Gastroesophageal sphincter (tissue), 4 donors: ENCODE measurements around the gene AK1. TPM values are rescaled to one million over a fixed set of nuclear protein-coding genes. Genes with fewer than 3 reads are reported as not detected.

Experiments used
- ATAC-seq: fragments of 150-250 bp; one replicate; pipeline ENCODE4 v1.9.1; 2016; ENCODE audit warnings: mild to moderate bottlenecking, moderate library complexity
- H3K27ac ChIP-seq, 4 donors: fragments of 200-600 bp; sonication (generic) in 3 of 4; 1 replicate in 3 of 4; 2 replicates in 1 of 4; pipeline ENCODE4 v1.5.1; 2016 to 2019
- H3K27me3 ChIP-seq: fragments of 200-600 bp; sonication (generic); one replicate; pipeline ENCODE4 v1.5.1; 2019
- H3K36me3 ChIP-seq, 2 donors: fragments of 200-600 bp; sonication (generic); one replicate each; pipeline ENCODE4 v1.5.1; 2019; ENCODE audit warnings: control low read depth in 1 of 2
- H3K4me1 ChIP-seq, 3 donors: fragments of 200-600 bp; sonication (generic); 1 replicate in 2 of 3; 2 replicates in 1 of 3; pipeline ENCODE4 v1.5.1; 2016 to 2019; ENCODE audit warnings: control low read depth in 2 of 3
- H3K4me3 ChIP-seq, 2 donors: fragments of 200-600 bp; sonication (generic); one replicate each; pipeline ENCODE4 v1.5.1; 2019; ENCODE audit warnings: mild to moderate bottlenecking in 1 of 2, moderate library complexity in 1 of 2
- H3K9me3 ChIP-seq, 3 donors: fragments of 200-600 bp; sonication (generic); one replicate each; pipeline ENCODE4 v1.5.1; 2017 to 2019; ENCODE audit warnings: control low read depth in 2 of 3
- CTCF ChIP-seq, 4 experiments: fragments of 200-600 bp in 2 of 4; fragments of 450-650 bp in 2 of 4; sonication (generic) in 1 of 4; IDR thresholded peaks; one replicate each; pipeline ENCODE4 v1.5.1; 2017 to 2019; ENCODE audit warnings: antibody characterized with exemption in 4 of 4, mild to moderate bottlenecking in 2 of 4, moderate library complexity in 2 of 4
- EP300 ChIP-seq: sonication (generic); formaldehyde crosslinking; IDR thresholded peaks from one replicate; pipeline ENCODE4 v1.6.1; 2017; ENCODE audit warnings: antibody characterized with exemption, mild to moderate bottlenecking
- POLR2A ChIP-seq, 2 donors: fragments of 450-650 bp; IDR thresholded peaks; one replicate each; pipeline ENCODE4 v1.6.1; 2017; ENCODE audit warnings: antibody characterized with exemption in 2 of 2, mild to moderate bottlenecking in 2 of 2, moderate library complexity in 1 of 2
- POLR2AphosphoS5 ChIP-seq: sonication (generic); formaldehyde crosslinking; IDR thresholded peaks from one replicate; pipeline ENCODE4 v1.6.1; 2017; ENCODE audit warnings: antibody characterized with exemption
- WGBS, 2 donors: methylation state at CpG; one replicate each; pipeline ENCODE4 v1.1.5; 2018; ENCODE audit warnings: low coverage in 1 of 2; 5-methylcytosine and 5-hydroxymethylcytosine counted together
- total RNA-seq, 4 donors: library from RNA; depleted of rRNA; stranded (reverse); fragments of >200 nt; gene quantifications; one replicate each; pipeline ENCODE4 v1.1.0, GENCODE V29; 2016

Gene AK1
- total RNA-seq, 4 donors from 2014 or later = 46.7 to 73.9 (median 49.7) TPM

GRCh38 chr9:127868278-127868902, 9.1 kb downstream of the AK1 start:
- ATAC-seq = no peak
- Histone ChIP-seq H3K27ac (peak overlapping the region in 3 of 4 donors; percentile 31 to 45 (median 40)), H3K4me1 (peaks cover 0 to 23% (median 6%) of the 10 kb centered on the region in 3 donors), H3K36me3 (peaks cover 0 to 61% of the 10 kb centered on the region in 2 donors), H3K4me3 (no peak overlapping the region), H3K9me3 (no peaks in the 10 kb centered on the region), H3K27me3 (no peaks in the 10 kb centered on the region)
- TF ChIP-seq POLR2AphosphoS5 (no peak), EP300 (no peak), POLR2A (IDR thresholded peaks at IDR 0.05) (no peak), CTCF (IDR thresholded peaks at IDR 0.05) (no peak)
- 86% methylated on average over 9 of the region's 18 CpGs; no CpG with 5 or more reads in 1 of the 2 donors for WGBS, 2 donors

DNA sequence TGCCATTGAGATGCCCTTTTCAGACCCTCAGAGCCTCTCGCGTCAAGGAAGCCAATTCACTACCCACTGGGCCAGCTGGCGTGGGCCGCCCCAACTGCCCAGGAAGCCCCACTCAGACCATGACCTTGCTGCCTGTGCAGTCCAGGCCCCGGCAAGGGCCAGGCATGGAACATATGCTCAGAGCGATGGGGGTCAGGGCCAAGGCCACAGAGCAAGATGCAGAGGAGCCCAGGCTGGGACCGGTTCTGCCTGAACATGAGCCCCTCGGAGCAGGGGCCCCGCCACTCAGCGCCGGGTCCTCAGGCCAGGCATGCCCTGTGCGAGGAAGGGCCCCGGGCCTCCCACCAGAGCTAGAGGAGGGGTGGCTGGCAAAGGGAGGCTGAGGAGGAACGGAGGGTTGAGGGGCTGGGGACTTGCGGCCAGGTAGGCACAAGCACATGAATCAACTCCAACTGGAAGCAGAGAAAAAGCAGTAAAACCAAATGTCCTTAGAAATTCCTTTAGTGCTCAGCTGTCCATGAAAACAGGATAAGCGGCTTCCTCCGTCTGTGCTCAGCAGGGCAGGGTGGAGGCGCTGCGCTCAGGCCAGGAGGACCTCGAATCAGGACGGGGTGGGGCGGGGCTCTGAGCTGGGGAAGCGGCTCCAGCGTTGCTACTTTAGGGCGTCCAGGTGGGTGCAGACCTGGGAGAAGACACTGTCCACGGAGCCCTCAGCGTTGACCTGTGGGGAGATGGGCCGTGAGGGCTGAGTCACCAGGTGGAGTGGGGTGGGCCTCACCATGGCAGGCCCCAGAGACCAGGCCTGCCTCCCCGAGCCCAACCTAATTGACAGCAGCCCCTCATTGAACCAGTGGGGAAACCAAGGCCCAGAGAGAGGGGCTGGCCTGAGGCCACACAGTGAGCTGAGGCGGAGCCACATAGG, 9.9 kb downstream of the AK1 start:
- ATAC-seq = no peak
- Histone ChIP-seq H3K36me3 (peaks cover 0 to 54% of the 10 kb centered on the region in 2 donors), H3K4me3 (no peak overlapping the region), H3K27me3 (no peaks in the 10 kb centered on the region), H3K27ac (peak overlapping the region in 3 of 4 donors; percentile 31 to 45 (median 40)), H3K4me1 (peaks cover 0 to 24% (median 3%) of the 10 kb centered on the region in 3 donors), H3K9me3 (no peaks in the 10 kb centered on the region)
- TF ChIP-seq POLR2A (IDR thresholded peaks at IDR 0.05) (no peak), EP300 (no peak), CTCF (IDR thresholded peaks at IDR 0.05) (no peak), POLR2AphosphoS5 (no peak)
- 64 to 72% methylated on average over 2 to 11 of the region's 30 CpGs for WGBS, 2 donors

DNA sequence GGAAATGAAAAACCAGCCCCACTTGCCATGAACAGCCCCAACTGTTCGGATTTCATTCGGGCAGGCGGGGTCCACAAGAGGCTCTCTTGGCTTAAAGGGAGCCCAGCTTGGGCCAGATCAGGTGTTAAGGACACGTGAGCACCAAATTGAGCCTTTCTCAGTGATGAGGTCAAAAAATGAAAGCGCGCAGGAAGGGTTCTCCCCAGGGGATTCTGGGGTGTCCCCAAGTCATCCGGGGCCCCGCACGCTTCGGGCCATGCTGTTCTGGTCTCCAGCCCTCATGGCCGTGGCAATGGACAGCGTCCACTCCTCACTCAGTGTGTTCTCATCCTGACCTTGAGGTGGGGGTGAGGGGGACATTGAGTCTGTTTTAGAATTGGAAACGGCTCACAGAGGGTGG, 10.9 kb downstream of the AK1 start:
- Histone ChIP-seq H3K36me3 (peaks cover 0 to 43% of the 10 kb centered on the region in 2 donors), H3K27me3 (no peaks in the 10 kb centered on the region), H3K9me3 (no peaks in the 10 kb centered on the region), H3K27ac (no peak overlapping the region), H3K4me3 (no peak overlapping the region), H3K4me1 (peaks cover 0 to 35% (median 8%) of the 10 kb centered on the region in 3 donors)
- no peak for ATAC-seq
- 89 to 90% methylated on average over 3 to 13 of the region's 13 CpGs for WGBS, 2 donors
- no peak for TF ChIP-seq CTCF (IDR thresholded peaks at IDR 0.05)
- TF ChIP-seq EP300 = no peak
- TF ChIP-seq POLR2A (IDR thresholded peaks at IDR 0.05) = no peak
- no peak for TF ChIP-seq POLR2AphosphoS5

GRCh38 chr9:127865645-127866464, 11.6 kb downstream of the AK1 start:
- no peak for ATAC-seq
- Histone ChIP-seq H3K4me1 (peaks cover 0 to 42% (median 10%) of the 10 kb centered on the region in 3 donors), H3K36me3 (peaks cover 0 to 37% of the 10 kb centered on the region in 2 donors), H3K27ac (no peak overlapping the region), H3K4me3 (no peak overlapping the region), H3K27me3 (no peaks in the 10 kb centered on the region), H3K9me3 (no peaks in the 10 kb centered on the region)
- no peak for TF ChIP-seq POLR2A (IDR thresholded peaks at IDR 0.05)
- no peak for TF ChIP-seq POLR2AphosphoS5
- TF ChIP-seq EP300 = no peak
- TF ChIP-seq CTCF (IDR thresholded peaks at IDR 0.05) = no peak
- WGBS, 2 donors = 71 to 72% methylated on average over 14 to 18 of the region's 19 CpGs
